Hematopoietic multipotent progenitor cell treated with erythropoietin and hydrocortisone succinate and interleukin-3 and kit ligand, for 4 days (in vitro differentiated cells): ENCODE measurements around the gene MAPKBP1.

Experiments
- DNase-seq: peaks from one replicate; pipeline ENCODE4 v3.0.0-alpha.2; 2015

MAPKBP1 gene

DNA sequence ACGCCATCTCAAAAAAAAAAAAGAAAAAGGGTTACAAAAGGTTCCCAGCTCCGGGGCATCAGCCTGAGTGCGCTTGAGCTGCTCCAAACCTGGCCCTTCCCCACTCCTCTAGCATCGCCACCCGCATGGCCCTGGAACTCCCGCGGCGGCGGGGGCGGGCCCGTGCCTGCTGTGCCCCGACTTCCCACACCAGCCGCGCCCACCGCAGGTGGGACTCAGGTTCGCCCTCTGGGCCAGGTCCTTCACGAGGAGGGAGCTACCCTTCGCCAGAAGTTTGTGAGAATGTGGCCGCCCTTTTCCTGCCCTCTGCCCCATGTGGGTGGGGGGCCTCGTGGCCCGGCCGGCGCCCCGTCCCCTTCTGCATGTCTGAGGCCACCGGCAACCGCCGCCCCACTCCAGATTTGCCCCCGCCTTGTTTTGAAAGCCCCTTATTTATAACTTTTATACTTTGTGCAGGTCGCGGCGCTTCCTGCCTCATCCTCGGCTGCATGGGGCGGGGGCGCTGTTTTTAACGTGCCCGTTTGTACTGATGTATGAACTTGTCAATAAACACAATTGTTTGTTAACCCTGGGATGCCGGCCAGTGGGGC, 53.1 kb downstream of the MAPKBP1 start:
- DNase-seq = peak; percentile 40

DNA sequence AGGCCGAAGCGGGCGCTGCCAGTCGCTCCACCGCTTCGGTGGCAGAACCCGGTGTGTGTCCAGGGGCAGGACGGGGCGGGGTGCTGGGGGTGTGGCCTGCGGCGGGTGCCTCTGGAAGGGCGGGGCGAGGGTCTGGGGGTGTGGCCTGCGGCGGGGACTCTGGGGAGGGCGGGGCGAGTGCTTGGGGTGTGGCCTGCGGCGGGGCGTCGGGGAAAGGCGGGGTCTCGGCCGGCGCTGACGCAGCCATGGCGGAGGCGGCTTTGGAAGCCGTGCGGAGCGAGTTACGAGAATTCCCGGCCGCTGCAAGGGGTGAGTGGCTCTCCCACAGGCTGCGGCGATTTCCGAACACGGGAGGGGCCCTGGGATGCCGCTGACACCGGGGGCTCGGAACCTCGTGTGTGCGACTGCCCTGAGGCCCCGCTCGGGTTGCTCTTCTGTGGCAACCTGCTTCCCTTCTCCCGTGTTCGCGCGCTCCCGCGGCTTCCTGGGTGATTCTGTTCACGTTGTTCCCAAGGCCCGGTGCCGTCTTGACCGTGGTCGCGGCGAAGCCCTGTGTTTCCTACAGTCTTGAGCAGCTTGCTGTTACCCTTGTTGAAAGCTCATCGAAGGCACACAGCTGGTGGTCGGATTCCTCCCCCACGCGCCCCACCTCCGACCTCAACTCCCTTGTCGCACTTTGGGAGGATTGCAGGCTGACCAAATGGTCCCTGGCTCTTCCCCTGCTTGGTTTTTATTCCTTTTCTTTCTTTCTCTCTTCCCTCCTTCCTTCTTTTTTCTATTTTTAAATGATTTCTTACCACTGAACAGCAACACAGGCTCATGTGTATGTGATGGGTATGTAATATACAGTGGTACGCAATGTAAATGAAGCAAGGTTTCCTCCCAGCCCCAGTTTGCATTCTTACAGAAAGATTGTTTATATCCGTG, 53.9 kb downstream of the MAPKBP1 start, which contains the start of gene JMJD7:
TSS of gene JMJD7 (plus strand) at position 213 of the 927 bp plus-strand sequence. CDS start at position 246, 33 bp downstream.
- DNase-seq = peak; percentile 94

DNA sequence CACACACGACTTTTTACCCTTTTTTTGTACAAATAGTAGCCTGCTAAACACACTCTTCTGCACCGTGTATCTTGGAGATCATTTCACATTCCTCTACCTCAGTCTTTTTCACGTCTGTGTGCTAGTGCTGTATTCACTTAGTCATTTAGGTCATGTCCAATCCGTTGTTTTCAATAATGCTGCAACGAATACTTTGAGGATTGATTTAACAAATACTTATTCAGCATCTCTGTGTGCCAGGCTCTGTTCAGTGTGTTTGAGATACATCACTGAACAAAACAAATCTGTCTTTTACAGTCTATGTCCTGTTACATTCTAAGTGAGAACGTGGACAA, 54.5 kb downstream of the MAPKBP1 start:
- no peak for DNase-seq

DNA sequence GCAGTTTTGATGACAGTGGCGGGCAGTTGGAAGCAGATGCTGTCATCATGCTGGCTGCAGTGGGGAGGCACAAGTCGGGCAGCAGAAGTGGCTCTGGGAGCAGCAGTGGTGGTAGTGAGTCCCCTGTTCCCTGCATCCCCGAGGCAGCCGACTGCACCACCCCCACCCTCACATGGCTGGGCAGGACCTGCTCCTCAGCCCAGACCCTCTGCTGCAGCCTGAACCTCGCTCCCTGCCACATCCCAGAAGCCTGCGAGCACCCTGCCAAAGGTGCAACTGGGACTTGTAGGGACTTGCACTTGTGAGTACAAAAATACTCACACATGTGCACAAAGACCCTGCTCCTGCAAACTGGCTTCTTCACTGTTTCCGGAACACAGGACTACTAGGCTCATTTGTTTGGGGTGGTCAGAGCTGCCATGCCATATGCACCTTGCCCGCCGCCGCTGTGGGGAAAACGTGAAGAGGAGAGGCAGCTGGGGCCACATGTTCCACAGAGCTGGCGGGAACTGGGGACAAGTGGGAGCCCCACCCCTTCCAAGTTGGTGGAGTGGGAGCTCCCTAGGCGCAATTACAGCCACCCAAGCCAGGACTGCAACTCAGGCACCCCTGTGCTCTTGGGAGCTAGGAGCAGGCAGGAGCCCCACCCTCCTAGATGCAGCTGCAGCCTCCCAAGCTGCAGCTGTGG, 55.8 kb downstream of the MAPKBP1 start:
- no peak for DNase-seq

DNA sequence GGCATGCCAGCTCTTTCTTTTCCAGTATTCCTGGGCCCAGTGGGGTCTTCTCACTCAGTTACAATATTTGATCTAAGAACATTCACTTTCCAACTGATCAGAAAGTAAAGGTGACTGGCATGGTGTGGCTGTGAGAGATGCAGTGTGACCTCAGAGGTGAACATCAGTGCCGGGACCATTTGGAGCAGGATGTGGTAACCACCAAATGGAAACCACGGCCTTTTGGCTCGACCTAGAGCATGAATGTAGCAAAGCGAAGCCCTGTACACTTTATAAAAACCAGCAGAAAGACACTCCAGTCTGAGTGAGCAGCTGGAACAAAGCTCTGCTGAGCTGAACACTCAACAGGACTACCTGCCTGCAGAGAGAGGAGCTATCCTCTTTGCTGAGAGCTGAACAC, 57.0 kb downstream of the MAPKBP1 start:
- DNase-seq = peak; percentile 22

DNA sequence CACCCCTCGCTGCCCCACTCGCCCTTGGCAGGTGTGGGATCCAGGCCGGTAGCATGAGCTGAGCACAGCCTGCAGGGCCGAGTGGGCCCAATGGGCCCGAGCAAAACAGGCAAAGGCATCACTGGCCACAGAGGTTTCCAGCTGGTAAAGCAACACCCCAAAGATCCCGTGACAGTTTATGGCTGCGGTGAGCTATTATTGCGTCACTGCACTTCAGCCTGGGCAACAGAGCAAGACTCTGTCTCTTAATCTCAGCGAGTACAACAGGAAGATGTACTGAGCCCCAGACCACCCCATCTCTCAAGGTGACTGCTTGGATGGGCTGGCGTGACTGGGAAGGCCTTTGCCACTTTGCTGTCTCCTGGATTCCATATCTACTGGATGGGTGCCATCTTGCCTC, 57.9 kb downstream of the MAPKBP1 start:
- no peak for DNase-seq

DNA sequence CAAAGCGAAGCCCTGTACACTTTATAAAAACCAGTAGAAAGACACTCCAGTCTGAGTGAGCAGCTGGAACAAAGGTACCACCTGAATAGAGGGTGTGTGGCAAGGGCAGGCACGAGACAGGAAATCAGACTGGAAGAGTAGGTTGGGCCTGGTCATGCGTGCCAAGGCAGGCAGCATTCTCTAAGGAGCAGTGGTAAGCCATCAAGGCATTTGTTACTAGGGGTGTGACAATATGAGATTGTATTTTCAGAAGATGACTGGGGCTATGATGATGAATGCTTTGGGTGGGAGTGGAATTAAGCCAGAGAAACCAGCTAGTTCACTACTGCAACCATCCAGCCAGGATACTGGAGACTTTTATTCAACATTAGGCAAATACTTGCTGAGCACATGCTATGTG, 58.6 kb downstream of the MAPKBP1 start:
- DNase-seq = no peak

DNA sequence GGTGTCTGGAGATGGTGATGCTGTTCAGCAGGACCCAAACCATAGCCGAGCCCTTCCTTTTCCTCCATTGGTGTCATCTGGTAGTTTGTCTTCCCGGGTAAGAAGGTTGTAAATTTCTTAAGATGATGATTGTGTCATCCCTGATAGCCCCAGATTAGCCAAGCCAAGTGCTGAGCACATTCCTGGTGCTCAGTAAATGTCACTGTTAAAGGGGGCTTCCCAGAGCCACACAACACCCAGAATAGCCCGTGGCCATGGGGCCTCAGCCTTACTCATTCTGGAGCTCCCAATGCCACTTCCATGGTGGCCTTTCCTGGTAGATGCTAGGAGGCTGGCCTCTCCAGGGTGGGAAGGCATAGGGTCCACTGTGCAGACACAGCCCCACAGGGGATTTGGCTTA, 59.8 kb downstream of the MAPKBP1 start:
- no peak for DNase-seq

DNA sequence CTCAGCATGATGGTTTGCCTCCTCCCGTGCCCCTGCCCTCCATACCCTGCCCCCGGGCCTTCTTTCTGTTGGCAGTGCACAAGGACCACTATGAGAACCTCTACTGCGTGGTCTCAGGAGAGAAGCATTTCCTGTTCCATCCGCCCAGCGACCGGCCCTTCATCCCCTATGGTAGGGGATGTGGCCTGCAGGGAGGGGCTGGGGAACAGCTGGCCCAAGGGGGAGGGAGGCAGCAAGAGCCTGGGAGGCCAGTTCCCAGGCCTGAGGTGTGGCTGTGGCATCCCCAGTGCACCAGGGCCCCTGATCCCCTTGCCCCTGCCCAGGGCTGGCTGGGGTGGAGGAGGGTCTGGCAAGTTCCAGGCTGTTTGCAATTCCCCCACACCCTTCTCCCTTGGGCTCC, 61.8 kb downstream of the MAPKBP1 start:
- no peak for DNase-seq

DNA sequence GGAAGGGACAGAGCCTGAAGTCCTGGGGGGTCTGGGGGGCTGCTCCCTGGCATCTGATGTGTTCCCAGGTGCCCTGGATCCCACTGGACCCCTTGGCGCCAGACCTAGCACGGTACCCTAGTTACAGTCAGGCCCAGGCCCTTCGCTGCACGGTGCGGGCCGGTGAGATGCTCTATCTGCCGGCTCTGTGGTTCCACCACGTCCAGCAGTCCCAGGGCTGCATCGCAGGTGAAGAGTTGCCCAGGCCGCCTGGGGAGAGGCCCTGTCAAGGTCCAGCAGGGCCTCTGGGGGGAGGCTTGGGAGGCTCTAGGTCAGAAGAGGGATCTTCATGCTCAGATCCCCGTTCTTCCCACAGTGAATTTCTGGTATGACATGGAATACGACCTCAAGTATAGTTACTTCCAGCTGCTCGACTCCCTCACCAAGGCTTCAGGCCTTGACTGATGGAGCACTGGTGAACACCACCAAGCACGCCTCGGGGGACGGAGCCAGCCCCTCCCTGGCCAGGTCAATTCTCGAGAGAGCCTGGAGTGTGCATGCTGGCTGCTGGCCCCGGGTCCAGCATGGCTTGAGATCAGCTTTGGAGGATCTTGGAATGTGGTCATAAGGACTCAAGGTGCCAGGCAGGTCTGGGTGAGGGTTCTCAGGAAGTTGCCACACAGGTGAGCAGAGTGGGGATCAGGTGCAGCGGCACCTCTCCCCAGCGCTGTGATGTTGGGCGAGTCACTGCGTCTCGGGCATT, 62.6 kb downstream of the MAPKBP1 start:
- DNase-seq = no peak

DNA sequence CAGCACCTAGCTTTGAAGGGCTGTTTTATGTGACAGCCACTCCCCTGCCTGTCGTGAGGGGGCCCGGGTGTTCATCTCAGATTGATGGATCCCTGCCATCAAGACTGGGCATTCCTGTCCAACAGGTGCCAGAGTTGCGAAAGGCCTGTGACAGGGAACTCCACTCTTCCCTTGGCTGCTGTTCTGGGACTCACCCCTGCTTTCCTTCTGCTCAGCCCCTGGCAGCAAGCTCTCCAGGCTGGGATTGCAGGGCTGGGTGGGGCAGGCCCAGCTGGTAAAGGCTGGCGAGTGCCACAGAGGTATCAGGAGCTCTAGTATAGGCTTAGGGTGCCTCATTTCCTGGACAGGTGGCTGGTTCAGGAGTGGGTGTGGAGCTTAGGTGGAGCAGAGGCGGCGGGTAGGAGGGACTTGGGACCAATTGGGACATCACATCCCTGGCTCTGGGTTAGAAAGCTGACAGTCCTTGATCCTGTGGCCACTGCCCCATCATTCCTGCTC, 64.2 kb downstream of the MAPKBP1 start, which contains the start of gene PLA2G4B:
TSS of gene PLA2G4B (plus strand) at position 448 of the 498 bp plus-strand sequence. CDS start 67 bp downstream, outside the sequence.
- no peak for DNase-seq

DNA sequence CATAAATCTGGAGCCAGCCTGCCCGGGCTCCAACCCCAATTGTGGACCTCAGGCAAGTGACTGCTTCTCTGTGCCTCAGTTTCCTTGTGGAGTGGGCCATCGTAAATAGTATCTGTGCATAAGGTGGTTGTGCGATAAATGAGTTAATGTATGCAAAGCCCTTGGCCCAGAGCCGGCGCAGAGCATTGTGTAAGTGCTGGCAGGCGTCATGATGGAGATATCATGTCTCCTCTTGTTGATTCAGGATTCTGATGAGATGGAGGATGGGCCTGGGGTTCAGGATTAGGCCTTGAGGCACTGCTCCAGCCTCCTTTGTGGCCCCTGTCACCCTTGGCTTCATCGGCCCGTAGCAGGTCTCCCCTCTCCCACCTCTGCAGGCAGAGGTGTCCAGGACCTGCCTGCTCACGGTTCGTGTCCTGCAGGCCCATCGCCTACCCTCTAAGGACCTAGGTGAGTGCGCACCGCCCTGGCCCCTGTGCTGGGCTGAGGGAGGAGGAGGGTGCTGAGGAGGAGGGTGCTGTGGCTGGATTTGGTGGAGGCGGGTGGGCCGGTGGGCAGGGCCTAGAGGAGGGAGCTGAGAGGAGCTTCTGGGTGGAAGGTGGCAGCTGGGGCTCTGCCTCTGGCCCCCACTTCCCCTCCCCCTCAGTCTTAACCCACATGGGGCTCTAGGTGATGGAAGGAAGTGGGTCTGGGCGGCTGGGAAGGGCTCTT, 65.7 kb downstream of the MAPKBP1 start:
- no peak for DNase-seq

DNA sequence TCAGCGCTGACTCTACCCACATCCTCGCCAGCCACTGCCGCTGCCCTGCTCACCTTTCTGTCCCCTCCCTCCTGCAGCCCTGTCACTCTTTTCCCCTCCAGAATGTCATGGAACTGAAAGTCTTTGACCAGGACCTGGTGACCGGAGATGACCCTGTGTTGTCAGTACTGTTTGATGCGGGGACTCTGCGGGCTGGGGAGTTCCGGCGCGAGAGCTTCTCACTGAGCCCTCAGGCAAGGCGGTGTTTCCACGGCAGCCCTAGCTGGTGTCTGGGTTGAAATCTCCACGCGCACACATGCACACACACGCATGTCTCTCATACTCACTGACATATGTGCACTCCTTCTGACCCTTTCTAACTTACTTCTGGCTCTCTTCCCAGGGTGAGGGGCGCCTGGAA, 66.4 kb downstream of the MAPKBP1 start:
- DNase-seq = no peak

DNA sequence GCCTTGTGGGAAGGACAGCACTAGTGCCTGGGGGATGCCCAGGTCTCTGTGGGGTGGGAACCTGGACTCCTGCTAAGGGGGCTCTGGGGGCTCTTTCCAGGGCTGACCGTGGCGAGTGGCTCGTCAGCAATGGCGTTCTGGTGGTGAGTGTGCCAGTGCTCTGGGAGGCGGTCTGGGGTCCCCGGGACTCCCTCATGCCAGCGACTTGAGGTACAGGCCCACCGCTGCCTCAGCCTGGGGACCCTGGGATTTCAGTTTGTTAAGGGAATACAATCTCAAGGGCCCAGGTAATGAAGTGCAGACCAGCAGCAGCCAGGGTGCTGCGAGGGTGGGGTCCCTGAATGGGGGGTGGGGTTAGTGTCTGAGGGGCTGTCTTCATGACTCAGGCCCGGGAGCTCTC, 66.8 kb downstream of the MAPKBP1 start:
- no peak for DNase-seq

DNA sequence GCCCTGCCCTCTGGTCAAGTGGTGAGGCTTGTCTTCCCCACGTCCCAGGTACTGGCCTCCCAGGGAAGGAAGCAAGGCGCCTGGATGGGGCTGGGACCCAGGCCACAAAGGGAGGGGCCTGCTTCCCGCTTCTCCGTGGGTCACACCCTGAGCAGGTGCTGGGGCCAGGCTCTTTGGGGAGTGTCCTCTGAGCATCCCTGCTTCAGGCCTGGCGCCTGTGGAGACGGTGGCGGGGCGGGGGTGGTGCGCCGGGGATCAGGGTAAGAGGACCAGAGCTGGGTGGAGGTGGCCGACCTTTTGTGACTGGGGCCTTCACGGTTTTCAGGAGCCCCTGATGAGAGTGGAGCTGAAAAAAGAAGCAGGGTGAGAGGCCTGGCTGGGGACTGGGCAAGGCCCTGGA, 67.9 kb downstream of the MAPKBP1 start:
- DNase-seq = no peak

DNA sequence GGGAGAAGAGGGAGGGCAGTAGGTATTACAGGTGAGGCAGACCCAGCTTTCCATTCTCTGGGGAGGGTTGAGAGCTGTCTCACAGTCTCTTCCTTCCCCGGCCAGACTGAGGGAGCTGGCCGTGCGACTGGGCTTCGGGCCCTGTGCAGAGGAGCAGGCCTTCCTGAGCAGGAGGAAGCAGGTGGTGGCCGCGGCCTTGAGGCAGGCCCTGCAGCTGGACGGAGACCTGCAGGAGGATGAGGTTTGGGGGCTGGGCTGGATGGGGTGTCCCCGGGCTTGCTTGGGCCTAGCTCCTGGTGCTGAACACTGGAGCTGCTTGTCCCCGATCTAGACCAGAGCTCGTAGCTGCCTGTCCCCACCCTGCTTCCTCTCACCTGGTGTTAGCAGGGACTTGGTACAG, 69.3 kb downstream of the MAPKBP1 start:
- no peak for DNase-seq

DNA sequence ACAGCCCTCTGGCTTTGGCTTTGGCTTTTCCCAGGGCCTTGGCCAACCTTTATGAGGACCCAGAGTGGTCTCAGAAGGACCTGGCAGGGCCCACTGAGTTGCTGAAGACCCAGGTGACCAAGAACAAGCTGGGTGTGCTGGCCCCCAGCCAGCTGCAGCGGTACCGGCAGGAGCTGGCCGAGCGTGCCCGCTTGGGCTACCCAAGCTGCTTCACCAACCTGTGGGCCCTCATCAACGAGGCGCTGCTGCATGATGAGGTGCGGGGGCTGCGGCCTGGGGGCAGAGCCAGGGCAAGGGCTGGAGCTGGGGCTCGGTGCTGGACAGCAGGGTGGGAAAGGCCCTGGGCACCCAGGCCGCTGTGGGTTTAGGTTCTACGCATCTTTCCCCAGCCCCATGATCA, 70.5 kb downstream of the MAPKBP1 start:
- DNase-seq = no peak

DNA sequence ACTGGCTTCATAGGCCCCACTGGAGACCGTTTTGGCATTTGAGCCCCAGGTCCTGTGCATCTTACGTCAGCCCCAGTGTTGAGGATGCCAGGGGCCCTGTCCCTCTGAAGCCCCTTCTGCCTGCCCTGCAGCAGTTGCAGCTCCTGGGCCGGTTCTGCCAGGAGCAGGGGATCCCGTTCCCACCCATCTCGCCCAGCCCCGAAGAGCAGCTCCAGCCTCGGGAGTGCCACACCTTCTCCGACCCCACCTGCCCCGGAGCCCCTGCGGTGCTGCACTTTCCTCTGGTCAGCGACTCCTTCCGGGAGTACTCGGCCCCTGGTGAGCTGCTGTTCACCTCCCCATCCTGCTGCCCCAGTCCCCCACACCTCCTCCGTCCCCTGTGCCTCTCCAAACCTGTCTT, 72.9 kb downstream of the MAPKBP1 start:
- DNase-seq = no peak

DNA sequence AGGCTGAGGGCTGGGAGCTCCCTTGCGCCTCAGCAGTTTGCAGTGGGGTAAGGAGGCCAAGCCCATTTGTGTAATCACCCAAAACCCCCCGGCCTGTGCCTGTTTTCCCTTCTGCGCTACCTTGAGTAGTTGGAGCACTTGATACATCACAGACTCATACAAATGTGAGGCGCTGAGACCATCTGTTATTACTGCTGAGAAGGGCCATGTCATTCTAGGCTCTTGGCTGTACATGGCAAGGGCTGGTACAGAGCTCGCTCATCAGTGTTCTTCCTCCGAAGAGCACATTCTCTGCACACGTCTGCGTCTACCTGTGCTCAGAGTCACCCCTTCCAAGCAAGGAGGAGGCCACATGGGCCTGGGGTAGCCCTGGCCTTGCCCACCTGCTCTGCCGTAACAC, 73.7 kb downstream of the MAPKBP1 start:
- no peak for DNase-seq

DNA sequence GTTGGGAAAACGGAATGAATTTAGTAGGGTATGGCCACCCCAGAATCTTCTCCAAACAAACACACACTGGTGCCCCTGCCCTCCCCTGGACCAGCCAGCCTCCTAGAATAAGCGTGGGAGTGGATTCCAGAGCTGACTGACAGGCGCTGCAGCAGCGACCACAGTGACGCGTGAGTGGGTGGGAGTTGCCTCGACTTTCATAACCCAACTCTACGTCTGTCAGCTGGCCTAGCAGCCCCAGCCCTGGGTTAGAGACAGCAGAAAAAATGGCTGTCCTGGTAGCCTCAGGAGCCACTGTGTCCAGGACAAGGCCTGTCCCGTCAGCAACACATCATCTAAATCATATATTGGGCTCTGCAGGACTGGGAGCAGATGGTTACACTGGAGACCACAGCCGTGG, 74.3 kb downstream of the MAPKBP1 start:
- DNase-seq = no peak

DNA sequence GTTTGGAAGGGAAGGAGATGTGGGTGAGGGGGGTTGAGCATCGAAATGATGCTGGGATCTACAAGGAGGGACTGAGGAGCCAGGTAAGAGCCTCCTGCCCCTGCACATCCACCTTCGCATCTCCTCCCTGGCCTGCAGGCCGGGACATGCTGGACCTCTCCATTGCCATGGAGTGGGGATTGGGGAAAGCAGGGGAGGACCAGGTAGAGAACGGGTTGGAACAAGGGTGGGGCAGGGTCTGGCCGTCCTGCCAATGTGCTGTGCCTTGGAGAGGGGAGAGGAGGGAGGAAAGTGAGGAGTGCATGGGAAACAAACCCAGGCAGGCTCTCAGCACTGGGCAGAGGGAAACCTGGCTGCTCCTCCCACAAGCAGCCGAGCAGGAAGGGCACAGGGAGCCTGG, 74.9 kb downstream of the MAPKBP1 start:
- DNase-seq = no peak

DNA sequence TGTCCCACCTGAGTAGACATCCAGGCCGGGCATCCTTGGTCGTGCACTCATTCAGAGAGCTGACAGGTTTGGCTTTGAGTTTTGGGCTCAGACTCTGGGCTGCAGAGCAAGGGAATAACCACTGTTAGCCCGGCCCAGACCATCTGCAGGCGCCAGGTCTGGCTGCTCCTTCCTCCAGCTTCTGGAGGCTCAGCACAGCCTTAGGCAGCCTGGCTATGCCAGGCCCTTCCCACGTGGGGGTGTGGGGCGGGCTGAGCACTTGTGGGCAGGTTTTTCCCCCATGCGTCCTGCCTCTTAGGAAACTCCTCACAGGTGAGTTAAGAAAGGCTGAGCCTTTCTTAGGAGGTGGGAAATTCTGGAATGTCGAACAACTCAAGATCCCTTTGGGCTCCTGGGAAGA, 75.6 kb downstream of the MAPKBP1 start:
- no peak for DNase-seq
